Adipocyte (in vitro differentiated cells): Measurements from ENCODE around the gene TP53BP2.
"Not testable (repeated sequence)": the region's sequence is repeated elsewhere in the genome, so short reads cannot be mapped to it uniquely, and the experiment has no call there.

Source experiments
- DNase-seq: peaks from one replicate; pipeline ENCODE4 v3.0.0-alpha.2; 2015; ENCODE audit warnings: low read depth
- H3K27me3 ChIP-seq: replicated peaks from 2 replicates; pipeline ENCODE4 v1.7.0; 2013; ENCODE audit warnings: mild to moderate bottlenecking, low read length, moderate library complexity; ENCODE audit not compliant: control insufficient read depth, insufficient read depth
- H3K36me3 ChIP-seq: 2 replicates; pipeline ENCODE4 v1.7.0; 2013; ENCODE audit warnings: low read length, mild to moderate bottlenecking, moderate library complexity; ENCODE audit not compliant: control insufficient read depth, insufficient read depth, severe bottlenecking
- H3K4me1 ChIP-seq: 2 replicates; pipeline ENCODE4 v1.7.0; 2013; ENCODE audit warnings: mild to moderate bottlenecking, low read length, moderate library complexity; ENCODE audit not compliant: control insufficient read depth, insufficient read depth
- H3K4me3 ChIP-seq: 2 replicates; pipeline ENCODE4 v1.7.0; 2013; ENCODE audit warnings: mild to moderate bottlenecking, low read length, moderate library complexity
- H3K9ac ChIP-seq: 2 replicates; pipeline ENCODE4 v1.7.0; 2013; ENCODE audit warnings: mild to moderate bottlenecking, low read length, moderate library complexity
- H3K9me3 ChIP-seq: 2 replicates; pipeline ENCODE4 v1.7.0; 2013; ENCODE audit warnings: mild to moderate bottlenecking, low read length, moderate library complexity; ENCODE audit not compliant: control insufficient read depth

Gene TP53BP2

DNA sequence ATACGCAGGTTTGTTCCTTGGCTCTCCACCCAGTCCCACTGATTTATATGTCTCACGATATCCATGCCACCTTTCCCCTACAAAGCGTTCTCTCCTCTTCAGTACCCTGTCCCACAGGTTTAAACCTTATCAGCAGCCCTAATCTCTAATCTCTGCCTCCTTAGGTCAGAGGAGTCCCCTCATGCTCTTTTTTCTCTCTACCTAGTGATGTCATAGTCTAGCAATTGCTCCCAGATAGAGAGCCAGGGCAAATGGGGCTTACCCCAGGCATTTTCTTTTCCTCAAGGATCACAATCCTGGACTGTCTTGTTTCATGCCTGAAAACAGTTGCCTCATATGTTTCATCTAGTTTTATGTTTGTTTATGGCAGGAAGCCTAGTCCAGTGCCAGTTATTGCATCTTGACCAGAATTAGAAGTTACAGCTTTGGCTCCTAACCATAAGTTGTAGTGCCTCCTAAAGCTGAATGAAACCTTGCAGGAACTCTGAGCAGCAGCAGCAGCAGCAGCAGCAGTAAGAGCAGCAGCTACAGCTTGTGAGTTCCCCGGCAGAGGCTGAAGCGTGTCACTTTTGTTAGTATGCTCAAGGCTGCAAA is 26.7 kb upstream of the TP53BP2 start:
- Histone ChIP-seq H3K4me1 (peaks cover 11% of the 10 kb centered on the region), H3K36me3 (no peaks in the 10 kb centered on the region), H3K9me3 (no peaks in the 10 kb centered on the region), H3K4me3 (no peak overlapping the region), H3K9ac (no peak overlapping the region), H3K27me3 (peaks cover 12% of the 10 kb centered on the region)
- DNase-seq: peak; percentile 42

- H3K9me3 ChIP-seq: no peaks in the 10 kb centered on the region
- peaks cover 12% of the 10 kb centered on the region for H3K27me3 ChIP-seq
- no peak overlapping the region for H3K9ac ChIP-seq
- H3K4me3 ChIP-seq: no peak overlapping the region
- peaks cover 11% of the 10 kb centered on the region for H3K4me1 ChIP-seq
- DNase-seq: peak; percentile 3
- H3K36me3 ChIP-seq: no peaks in the 10 kb centered on the region
Measured at GRCh38 chr1:223870617-223871574, 25.1 kb upstream of the TP53BP2 start.

DNA sequence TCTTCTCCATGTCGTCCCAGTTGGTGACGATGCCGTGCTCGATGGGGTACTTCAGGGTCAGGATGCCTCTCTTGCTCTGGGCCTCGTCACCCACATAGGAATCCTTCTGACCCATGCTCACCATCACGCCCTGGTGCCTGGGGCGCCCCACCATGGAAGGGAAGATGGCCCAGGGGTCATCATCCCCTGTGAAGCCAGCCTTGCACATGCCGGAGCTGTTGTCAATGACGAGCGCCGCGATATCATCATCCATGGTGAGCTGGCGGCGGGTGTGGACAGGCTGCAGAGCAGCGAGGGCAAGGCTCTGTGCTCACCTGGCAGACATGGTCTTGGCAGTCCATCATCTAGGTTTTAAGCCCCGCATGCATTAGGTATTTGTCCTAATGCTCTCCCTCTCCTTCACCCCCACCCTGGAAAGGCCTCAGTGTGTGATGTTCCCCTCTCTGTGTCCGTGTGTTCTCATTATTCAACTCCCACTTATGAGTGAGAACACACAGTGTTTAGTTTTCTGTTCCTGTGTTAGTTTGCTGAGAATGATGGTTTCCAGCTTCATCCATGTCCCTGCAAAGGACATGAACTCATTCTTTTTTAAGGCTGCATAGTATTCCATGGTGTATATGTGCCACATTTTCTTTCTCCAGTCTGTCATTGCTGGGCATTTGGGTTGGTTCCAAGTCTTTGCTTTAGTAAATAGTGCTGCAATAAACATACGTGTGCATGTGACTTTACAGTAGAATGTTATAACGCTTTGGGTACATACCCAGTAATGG is 19.0 kb upstream of the TP53BP2 start:
- H3K36me3 ChIP-seq, H3K9me3 ChIP-seq, H3K27me3 ChIP-seq, DNase-seq, H3K4me1 ChIP-seq, H3K9ac ChIP-seq, H3K4me3 ChIP-seq: not testable (repeated sequence)

DNA sequence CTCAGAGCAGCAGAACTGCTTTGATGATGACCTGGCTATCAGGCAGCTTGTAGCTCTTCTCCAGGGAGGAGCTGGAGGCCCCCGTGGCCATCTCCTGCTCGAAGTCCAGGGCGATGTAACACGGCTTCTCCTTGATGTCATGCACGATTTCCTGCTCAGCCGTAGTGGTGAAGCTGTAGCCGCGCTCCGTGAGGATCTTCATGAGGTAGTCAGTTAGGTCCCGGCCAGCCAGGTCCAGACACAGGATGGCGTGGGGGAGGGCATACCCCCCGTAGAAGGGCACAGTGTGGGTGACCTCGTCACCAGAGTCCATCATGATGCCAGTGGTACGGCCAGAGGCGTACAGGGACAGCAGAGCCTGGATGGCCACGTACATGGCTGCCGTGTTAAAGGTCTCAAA is 18.3 kb upstream of the TP53BP2 start:
- H3K9ac ChIP-seq: no peak overlapping the region

DNA sequence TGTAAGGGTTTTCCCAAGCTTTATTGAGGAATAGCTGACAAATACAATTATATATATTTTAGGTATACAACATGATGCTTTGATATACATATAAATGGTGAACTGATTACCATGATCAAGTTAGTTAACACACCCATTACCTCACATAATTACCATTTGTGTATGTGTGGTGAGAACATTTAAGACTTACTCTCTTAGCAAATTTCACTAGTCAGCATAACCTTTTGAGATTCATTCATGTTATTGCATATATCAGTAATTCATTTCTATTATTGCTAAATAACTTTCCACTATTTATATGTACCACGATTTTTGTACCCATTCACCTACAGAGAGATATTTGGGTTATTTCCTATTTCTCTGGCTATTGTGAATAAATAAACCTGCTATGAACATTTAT is 16.2 kb upstream of the TP53BP2 start:
- no peaks in the 10 kb centered on the region for H3K9me3 ChIP-seq
- DNase-seq: no peak
- H3K4me3 ChIP-seq: no peak overlapping the region
- no peaks in the 10 kb centered on the region for H3K27me3 ChIP-seq
- no peak overlapping the region for H3K9ac ChIP-seq
- H3K36me3 ChIP-seq: no peaks in the 10 kb centered on the region
- no peaks in the 10 kb centered on the region for H3K4me1 ChIP-seq

More for the DNA sequence above, 18.3 kb upstream of the TP53BP2 start:
- Histone ChIP-seq H3K36me3 (no peaks in the 10 kb centered on the region), H3K4me1 (no peaks in the 10 kb centered on the region), H3K27me3 (no peaks in the 10 kb centered on the region), H3K4me3 (no peak overlapping the region), H3K9me3 (no peaks in the 10 kb centered on the region)
- DNase-seq: no peak

- no peaks in the 10 kb centered on the region for H3K27me3 ChIP-seq
Measured at GRCh38 chr1:223860051-223860622, 14.4 kb upstream of the TP53BP2 start.

GRCh38 chr1:223859058-223859457 is 13.3 kb upstream of the TP53BP2 start:
- Histone ChIP-seq H3K27me3 (no peaks in the 10 kb centered on the region), H3K9ac (no peak overlapping the region)

More at GRCh38 chr1:223860051-223860622, 14.4 kb upstream of the TP53BP2 start:
- Histone ChIP-seq H3K9ac (no peak overlapping the region), H3K36me3 (no peaks in the 10 kb centered on the region), H3K4me1 (no peaks in the 10 kb centered on the region), H3K9me3 (no peaks in the 10 kb centered on the region), H3K4me3 (no peak overlapping the region)
- DNase-seq: no peak

GRCh38 chr1:223856386-223856785 is 10.6 kb upstream of the TP53BP2 start:
- Histone ChIP-seq H3K36me3 (no peaks in the 10 kb centered on the region), H3K27me3 (no peaks in the 10 kb centered on the region), H3K9me3 (no peaks in the 10 kb centered on the region), H3K4me3 (no peak overlapping the region), H3K9ac (no peak overlapping the region), H3K4me1 (no peaks in the 10 kb centered on the region)
- no peak for DNase-seq

More at GRCh38 chr1:223859058-223859457, 13.3 kb upstream of the TP53BP2 start:
- Histone ChIP-seq H3K36me3 (no peaks in the 10 kb centered on the region), H3K9me3 (no peaks in the 10 kb centered on the region), H3K4me1 (no peaks in the 10 kb centered on the region), H3K4me3 (no peak overlapping the region)
- no peak for DNase-seq

GRCh38 chr1:223853748-223854147 is 8.0 kb upstream of the TP53BP2 start:
- no peak overlapping the region for H3K4me3 ChIP-seq
- no peak for DNase-seq
- H3K36me3 ChIP-seq: no peaks in the 10 kb centered on the region
- H3K4me1 ChIP-seq: peaks cover 4% of the 10 kb centered on the region
- no peak overlapping the region for H3K9ac ChIP-seq
- no peaks in the 10 kb centered on the region for H3K27me3 ChIP-seq
- H3K9me3 ChIP-seq: no peaks in the 10 kb centered on the region

DNA sequence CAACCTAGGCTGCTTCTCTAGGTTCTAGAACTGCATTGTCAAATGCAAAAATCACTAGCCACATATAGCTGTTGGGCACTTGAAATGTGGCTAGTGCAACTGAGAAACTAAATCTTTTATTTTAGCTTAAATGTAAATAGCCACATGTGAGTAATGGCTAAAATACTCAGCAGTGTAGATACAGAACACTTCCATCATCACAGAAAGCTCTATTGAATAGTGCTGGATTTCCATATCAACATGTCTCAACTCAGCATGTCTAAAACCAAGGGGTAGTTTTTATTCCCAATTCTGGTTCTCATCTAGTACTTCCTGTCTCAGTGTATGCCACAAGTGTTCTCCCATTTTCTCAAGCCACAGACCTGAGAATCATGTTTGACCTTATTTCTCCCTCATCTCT is 7.5 kb upstream of the TP53BP2 start:
- Histone ChIP-seq H3K9me3 (no peaks in the 10 kb centered on the region), H3K9ac (no peak overlapping the region), H3K4me3 (no peak overlapping the region), H3K27me3 (no peaks in the 10 kb centered on the region), H3K4me1 (peaks cover 4% of the 10 kb centered on the region), H3K36me3 (no peaks in the 10 kb centered on the region)
- DNase-seq: no peak

DNA sequence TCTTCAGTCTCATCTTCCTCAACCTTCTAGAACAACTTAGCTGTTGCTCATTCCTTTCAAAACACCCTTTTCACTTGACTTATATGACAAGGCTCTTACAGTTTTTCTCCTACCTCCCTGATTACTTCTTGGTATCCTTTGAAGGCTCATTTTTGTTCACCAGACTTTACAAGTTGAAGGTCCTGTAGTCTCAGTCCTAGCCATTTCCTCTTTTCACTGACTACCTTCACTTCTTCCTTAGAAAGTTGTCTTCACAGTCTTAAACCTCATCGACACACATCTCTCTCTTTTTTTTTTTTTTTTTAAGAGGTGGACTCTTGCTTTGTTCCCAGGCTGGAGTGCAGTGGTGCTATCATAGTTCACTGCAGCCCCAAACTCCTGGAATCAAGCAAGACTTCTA is 6.6 kb upstream of the TP53BP2 start:
- Histone ChIP-seq H3K9ac (no peak overlapping the region), H3K27me3 (no peaks in the 10 kb centered on the region), H3K36me3 (no peaks in the 10 kb centered on the region), H3K4me1 (peaks cover 4% of the 10 kb centered on the region), H3K9me3 (no peaks in the 10 kb centered on the region), H3K4me3 (no peak overlapping the region)
- DNase-seq: no peak
